Mesenchymal stem cell (in vitro differentiated cells and primary cell): ENCODE results near the gene IRX4.

Experiments used
- DNase-seq: peaks from one replicate; pipeline ENCODE4 v3.0.0-alpha.2; 2013
- H2AFZ ChIP-seq: one replicate; pipeline ENCODE4 v1.6.1; 2013; ENCODE audit warnings: low read depth, mild to moderate bottlenecking, control low read depth, inconsistent platforms, low read length, moderate library complexity
- H2AK5ac ChIP-seq: 2 replicates; pipeline ENCODE4 v1.6.1; 2013; ENCODE audit warnings: low read length, moderate library complexity, mild to moderate bottlenecking, inconsistent platforms; ENCODE audit not compliant: severe bottlenecking
- H2BK120ac ChIP-seq: one replicate; pipeline ENCODE4 v1.6.1; 2013; ENCODE audit warnings: low read depth, mild to moderate bottlenecking, inconsistent platforms, low read length, moderate library complexity
- H2BK12ac ChIP-seq, 2 experiments: one replicate each; pipeline ENCODE4 v1.6.1; 2013; ENCODE audit warnings: inconsistent platforms in 2 of 2, low read length in 2 of 2, mild to moderate bottlenecking in 2 of 2, moderate library complexity in 2 of 2, control low read depth in 1 of 2
- H2BK15ac ChIP-seq: one replicate; pipeline ENCODE4 v1.6.1; 2013; ENCODE audit warnings: mild to moderate bottlenecking, low read depth, inconsistent platforms; ENCODE audit not compliant: poor library complexity, severe bottlenecking
- H2BK5ac ChIP-seq: 2 replicates; pipeline ENCODE4 v1.6.1; 2013; ENCODE audit warnings: low read depth, mild to moderate bottlenecking, low read length, control low read depth, inconsistent platforms; ENCODE audit not compliant: poor library complexity, severe bottlenecking
- H3K14ac ChIP-seq, 2 experiments: one replicate each; pipeline ENCODE4 v1.6.1; 2013; ENCODE audit warnings: inconsistent platforms in 2 of 2, low read length in 2 of 2, control low read depth in 1 of 2, mild to moderate bottlenecking in 1 of 2, moderate library complexity in 1 of 2
- H3K18ac ChIP-seq, 2 experiments: one replicate each; pipeline ENCODE4 v1.6.1; 2013; ENCODE audit warnings: inconsistent platforms in 2 of 2, low read length in 2 of 2, control low read depth in 1 of 2, low read depth in 1 of 2, mild to moderate bottlenecking in 1 of 2
- H3K23ac ChIP-seq, 2 experiments: one replicate each; pipeline ENCODE4 v1.6.1; 2013; ENCODE audit warnings: inconsistent platforms in 2 of 2, low read length in 2 of 2, mild to moderate bottlenecking in 2 of 2, moderate library complexity in 2 of 2, control low read depth in 1 of 2
- H3K27ac ChIP-seq: 2 replicates; pipeline ENCODE4 v1.5.1; 2013; ENCODE audit warnings: mild to moderate bottlenecking, moderate library complexity, low read length, control low read depth, inconsistent platforms; ENCODE audit not compliant: poor library complexity, severe bottlenecking
- H3K27me3 ChIP-seq, 2 experiments: 2 replicates each; pipeline versions ENCODE4 v1.6.1 to v1.7.0; 2013; ENCODE audit warnings: low read length in 2 of 2, mild to moderate bottlenecking in 2 of 2, moderate library complexity in 2 of 2, control low read depth in 1 of 2, inconsistent platforms in 1 of 2; ENCODE audit not compliant: control insufficient read depth in 1 of 2, insufficient read depth in 1 of 2
- H3K36me3 ChIP-seq, 2 experiments: 2 replicates each; pipeline versions ENCODE4 v1.6.1 to v1.7.0; 2013; ENCODE audit warnings: low read length in 2 of 2, control low read depth in 1 of 2, inconsistent platforms in 1 of 2, low read depth in 1 of 2, mild to moderate bottlenecking in 1 of 2; ENCODE audit not compliant: insufficient read depth in 2 of 2, control insufficient read depth in 1 of 2
- H3K4ac ChIP-seq, 2 experiments: one replicate each; pipeline ENCODE4 v1.6.1; 2013; ENCODE audit warnings: inconsistent platforms in 2 of 2, low read length in 2 of 2, mild to moderate bottlenecking in 2 of 2, moderate library complexity in 2 of 2, control low read depth in 1 of 2, low read depth in 1 of 2
- H3K4me1 ChIP-seq: 2 replicates; pipeline ENCODE4 v1.6.1; 2013; ENCODE audit warnings: low read depth, low read length, control low read depth; ENCODE audit not compliant: control insufficient read depth, insufficient read depth
- H3K4me2 ChIP-seq: 2 replicates; pipeline ENCODE4 v1.6.1; 2013; ENCODE audit warnings: low read length, mild to moderate bottlenecking, inconsistent platforms; ENCODE audit not compliant: poor library complexity, severe bottlenecking
- H3K4me3 ChIP-seq, 2 experiments: 2 replicates each; pipeline versions ENCODE4 v1.5.1 to v1.7.0; 2013; ENCODE audit warnings: low read length in 2 of 2, mild to moderate bottlenecking in 2 of 2, control low read depth in 1 of 2, low read depth in 1 of 2; ENCODE audit not compliant: insufficient read depth in 1 of 2
- H3K79me1 ChIP-seq: replicated peaks from 2 replicates; pipeline ENCODE4 v1.6.1; 2013; ENCODE audit warnings: mild to moderate bottlenecking, control low read depth, low read length, inconsistent platforms; ENCODE audit not compliant: poor library complexity, severe bottlenecking
- H3K9ac ChIP-seq: 2 replicates; pipeline ENCODE4 v1.7.0; 2013; ENCODE audit warnings: mild to moderate bottlenecking, low read length, moderate library complexity
- H3K9me3 ChIP-seq: 2 replicates; pipeline ENCODE4 v1.7.0; 2013; ENCODE audit warnings: mild to moderate bottlenecking, low read length; ENCODE audit not compliant: control insufficient read depth
- H4K8ac ChIP-seq: one replicate; pipeline ENCODE4 v1.6.1; 2013; ENCODE audit warnings: inconsistent platforms, mild to moderate bottlenecking, low read length, moderate library complexity
- H4K91ac ChIP-seq: one replicate; pipeline ENCODE4 v1.6.1; 2013; ENCODE audit warnings: mild to moderate bottlenecking, low read length, inconsistent platforms
- whole genome bisulfite sequencing: methylation state at CpG from one replicate; pipeline ENCODE4 v1.1.7; 2013; ENCODE audit warnings: mixed read lengths; 5-methylcytosine and 5-hydroxymethylcytosine counted together

IRX4 gene

DNA sequence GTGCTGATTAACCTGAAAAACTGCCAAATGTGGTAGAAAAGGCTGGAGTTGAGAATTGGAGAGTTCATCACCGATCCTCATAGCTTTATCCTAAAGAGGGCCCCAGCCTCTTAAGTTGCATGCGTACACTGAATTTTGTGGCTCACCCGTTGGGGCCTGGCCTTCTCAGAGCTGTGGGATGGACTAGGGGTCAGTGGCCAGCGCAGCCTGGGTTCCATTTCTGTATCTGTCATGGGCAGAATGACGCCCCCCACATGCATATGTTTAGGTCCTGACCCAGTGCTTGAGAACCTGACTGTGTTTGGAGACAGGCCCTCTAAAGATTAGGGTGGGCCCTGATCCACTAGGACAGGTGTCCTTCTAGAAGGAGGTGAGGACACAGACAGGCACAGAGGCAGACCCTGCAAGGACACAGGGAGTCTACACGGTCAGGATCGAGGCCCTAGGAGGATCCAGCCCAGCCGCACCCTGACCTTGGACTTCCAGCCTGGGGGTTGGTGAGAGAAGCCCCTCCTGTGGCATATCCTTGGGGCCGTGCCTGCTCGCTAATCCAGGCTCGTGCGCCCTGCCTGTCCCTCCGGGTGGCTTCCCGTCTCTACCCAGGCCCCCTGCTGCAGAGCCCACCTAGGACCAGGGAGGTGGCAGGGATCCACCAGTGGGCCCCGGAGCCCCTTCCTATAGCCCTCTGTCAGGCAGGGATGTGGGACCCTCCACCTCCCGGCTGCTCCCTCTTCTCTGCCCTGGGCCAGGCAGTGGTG lies 49.3 kb downstream of the IRX4 start:
- no peak overlapping the region for H3K4ac ChIP-seq
- no peak overlapping the region for H2BK15ac ChIP-seq
- H3K9me3 ChIP-seq = no peaks in the 10 kb centered on the region
- H2AFZ ChIP-seq = no peak overlapping the region
- peaks cover 0 to 8% of the 10 kb centered on the region in 2 experiments for H3K36me3 ChIP-seq
- DNase-seq = no peak
- no peak overlapping the region for H3K27ac ChIP-seq
- no peak overlapping the region for H3K14ac ChIP-seq
- H3K4me3 ChIP-seq = no peak overlapping the region
- no peak overlapping the region for H3K9ac ChIP-seq
- H2AK5ac ChIP-seq = no peak overlapping the region
- H2BK120ac ChIP-seq = no peak overlapping the region
- no peak overlapping the region for H4K91ac ChIP-seq
- no peaks in the 10 kb centered on the region for H3K79me1 ChIP-seq
- no peak overlapping the region for H4K8ac ChIP-seq
- no peak overlapping the region for H2BK5ac ChIP-seq
- peaks cover 22 to 70% of the 10 kb centered on the region in 2 experiments for H3K27me3 ChIP-seq
- no peak overlapping the region for H3K18ac ChIP-seq
- no peak overlapping the region for H3K4me2 ChIP-seq
- 83% methylated on average over 16 of the region's 16 CpGs for WGBS
- no peak overlapping the region for H2BK12ac ChIP-seq
- H3K23ac ChIP-seq = peak overlapping the region in 1 of 2 experiments; percentile 16
- no peaks in the 10 kb centered on the region for H3K4me1 ChIP-seq

DNA sequence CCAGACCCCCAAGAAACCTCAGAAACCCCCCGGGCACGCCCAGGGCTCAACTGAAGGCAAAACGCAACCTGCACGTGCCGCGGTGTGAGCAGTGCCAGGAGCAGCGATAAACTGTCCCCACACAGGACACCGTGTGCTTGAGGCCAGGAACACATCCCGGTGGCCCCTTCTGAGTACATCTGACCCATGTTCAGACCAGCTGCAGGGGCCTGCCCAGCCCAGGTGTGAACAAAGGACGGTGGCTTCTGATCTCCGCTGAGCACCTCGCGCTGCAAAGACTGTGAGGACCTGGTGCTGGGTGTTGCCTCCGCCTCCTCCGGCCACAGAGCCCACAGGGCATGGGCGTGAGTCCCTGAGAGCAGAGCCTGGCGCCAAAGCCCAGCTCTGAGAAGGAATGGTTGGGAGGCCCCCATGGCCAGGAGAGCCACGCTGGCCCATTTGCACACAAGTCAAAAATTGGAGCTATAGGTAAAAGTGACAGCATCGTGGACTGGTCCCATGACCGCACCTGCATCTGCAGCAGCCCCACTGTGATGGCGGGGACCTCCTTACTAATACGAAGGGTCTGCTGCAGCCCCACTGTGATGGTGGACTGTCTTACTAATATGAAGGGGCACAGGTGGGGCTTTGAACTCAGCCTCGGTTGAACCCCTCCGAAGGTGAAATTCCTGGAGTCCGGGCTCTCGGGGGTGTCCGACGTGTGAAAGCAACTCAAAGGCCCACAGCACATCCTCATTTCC lies 50.0 kb downstream of the IRX4 start:
- H3K9ac ChIP-seq = no peak overlapping the region
- H3K27ac ChIP-seq = no peak overlapping the region
- no peak overlapping the region for H3K23ac ChIP-seq
- H3K36me3 ChIP-seq = peaks cover 4 to 8% of the 10 kb centered on the region in 2 experiments
- H3K4me1 ChIP-seq = peaks cover 2% of the 10 kb centered on the region
- H4K91ac ChIP-seq = no peak overlapping the region
- H3K4ac ChIP-seq = no peak overlapping the region
- no peaks in the 10 kb centered on the region for H3K9me3 ChIP-seq
- no peak overlapping the region for H2BK15ac ChIP-seq
- H2BK12ac ChIP-seq = no peak overlapping the region
- H2AK5ac ChIP-seq = no peak overlapping the region
- H2BK5ac ChIP-seq = no peak overlapping the region
- H2BK120ac ChIP-seq = no peak overlapping the region
- H3K79me1 ChIP-seq = no peaks in the 10 kb centered on the region
- no peak overlapping the region for H3K4me2 ChIP-seq
- H3K18ac ChIP-seq = no peak overlapping the region
- peaks cover 22 to 63% of the 10 kb centered on the region in 2 experiments for H3K27me3 ChIP-seq
- no peak overlapping the region for H3K14ac ChIP-seq
- DNase-seq = no peak
- H2AFZ ChIP-seq = no peak overlapping the region
- no peak overlapping the region for H4K8ac ChIP-seq
- H3K4me3 ChIP-seq = no peak overlapping the region
- WGBS = 86% methylated on average over 24 of the region's 28 CpGs

DNA sequence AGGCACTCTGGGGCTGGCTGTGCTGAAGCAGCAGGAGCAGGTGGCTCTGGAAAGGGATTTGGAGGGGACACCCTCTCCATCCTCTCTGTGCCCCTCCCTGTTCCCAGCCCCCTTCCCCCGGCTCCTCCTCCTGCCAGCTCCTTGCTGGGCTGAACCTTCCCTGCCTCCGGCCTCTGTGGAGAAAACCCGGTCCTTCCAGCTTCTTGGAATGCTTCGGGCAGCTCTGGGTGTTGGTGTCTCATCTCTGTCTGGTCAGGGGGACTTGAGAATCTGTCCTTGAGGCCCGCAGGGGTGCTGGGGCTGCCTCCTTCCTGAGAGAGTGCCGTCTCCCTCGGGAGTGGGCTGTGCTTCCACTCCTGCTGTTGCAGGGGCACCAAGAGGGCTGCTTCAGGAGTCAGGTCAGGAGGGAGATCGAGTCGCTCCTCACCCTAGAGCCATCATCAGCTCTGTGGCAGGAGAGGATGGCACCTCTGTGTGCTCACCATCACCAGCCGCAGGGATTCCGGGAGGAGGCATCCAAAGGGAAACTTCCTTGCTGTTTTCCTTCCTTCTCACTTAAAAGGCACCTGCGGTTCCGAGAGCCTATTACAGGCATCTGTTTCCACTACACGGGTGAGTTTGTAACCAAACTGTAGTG lies 50.9 kb downstream of the IRX4 start:
- no peak overlapping the region for H4K91ac ChIP-seq
- no peak overlapping the region for H2BK12ac ChIP-seq
- H3K4me1 ChIP-seq = peaks cover 2% of the 10 kb centered on the region
- no peak overlapping the region for H3K14ac ChIP-seq
- H4K8ac ChIP-seq = no peak overlapping the region
- H2AK5ac ChIP-seq = no peak overlapping the region
- no peak overlapping the region for H2AFZ ChIP-seq
- no peak overlapping the region for H2BK120ac ChIP-seq
- no peak overlapping the region for H2BK15ac ChIP-seq
- no peak overlapping the region for H3K4me2 ChIP-seq
- H3K23ac ChIP-seq = no peak overlapping the region
- H3K27me3 ChIP-seq = peaks cover 22 to 54% of the 10 kb centered on the region in 2 experiments
- 69% methylated on average over 11 of the region's 14 CpGs for WGBS
- H3K27ac ChIP-seq = no peak overlapping the region
- no peak overlapping the region for H3K9ac ChIP-seq
- H3K9me3 ChIP-seq = no peaks in the 10 kb centered on the region
- no peak overlapping the region for H3K18ac ChIP-seq
- H2BK5ac ChIP-seq = no peak overlapping the region
- H3K4ac ChIP-seq = no peak overlapping the region
- no peaks in the 10 kb centered on the region for H3K79me1 ChIP-seq
- no peak for DNase-seq
- H3K4me3 ChIP-seq = no peak overlapping the region
- peaks cover 8 to 9% of the 10 kb centered on the region in 2 experiments for H3K36me3 ChIP-seq

DNA sequence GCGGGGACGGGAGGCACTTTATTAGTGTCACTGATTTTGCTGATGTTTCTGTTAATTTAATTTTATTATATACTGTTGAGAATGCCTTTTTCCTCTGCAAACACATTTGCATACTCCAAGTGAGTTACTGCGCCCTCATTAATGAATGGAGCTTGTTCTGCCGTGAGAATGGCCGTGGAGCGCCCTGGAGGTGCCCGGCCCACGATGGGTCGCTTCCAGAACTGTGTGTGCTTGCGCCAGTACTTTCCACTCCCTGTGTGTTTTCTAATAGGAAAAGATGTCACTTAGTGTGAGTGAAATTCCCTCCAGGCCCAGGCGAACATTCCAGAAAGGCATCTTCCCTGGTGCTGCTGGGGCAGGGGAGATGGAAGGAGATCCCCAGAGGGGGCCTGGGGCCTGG lies 51.5 kb downstream of the IRX4 start:
- H2BK15ac ChIP-seq = no peak overlapping the region
- H3K27ac ChIP-seq = no peak overlapping the region
- DNase-seq = no peak
- H3K14ac ChIP-seq = no peak overlapping the region
- H3K18ac ChIP-seq = no peak overlapping the region
- WGBS = 95% methylated on average over 9 of the region's 11 CpGs
- no peak overlapping the region for H2AK5ac ChIP-seq
- H2BK120ac ChIP-seq = no peak overlapping the region
- no peak overlapping the region for H3K4me2 ChIP-seq
- no peaks in the 10 kb centered on the region for H3K9me3 ChIP-seq
- peaks cover 22 to 48% of the 10 kb centered on the region in 2 experiments for H3K27me3 ChIP-seq
- H3K4me3 ChIP-seq = no peak overlapping the region
- H3K4ac ChIP-seq = no peak overlapping the region
- no peak overlapping the region for H2BK12ac ChIP-seq
- no peak overlapping the region for H4K91ac ChIP-seq
- H2BK5ac ChIP-seq = no peak overlapping the region
- peaks cover 2% of the 10 kb centered on the region for H3K4me1 ChIP-seq
- H3K9ac ChIP-seq = no peak overlapping the region
- peaks cover 12 to 15% of the 10 kb centered on the region in 2 experiments for H3K36me3 ChIP-seq
- H3K23ac ChIP-seq = no peak overlapping the region
- H4K8ac ChIP-seq = no peak overlapping the region
- no peak overlapping the region for H2AFZ ChIP-seq
- no peaks in the 10 kb centered on the region for H3K79me1 ChIP-seq
